A549 (cell line): ENCODE data around the gene CUL4A. TPM values are rescaled to one million over a fixed set of nuclear protein-coding genes. Genes with fewer than 3 reads are reported as not detected.
"Not testable (repeated sequence)": the region's sequence is repeated elsewhere in the genome, so short reads cannot be mapped to it uniquely, and the experiment has no call there.

Experiments used
- ATAC-seq, 2 experiments: fragments of 200-7000 bp in 1 of 2; fragments of >200 bp in 1 of 2; cut with Nextera tagmentation in 1 of 2; cut with Tn5 transposase in 1 of 2; 3 replicates each; pipeline versions ENCODE4 v1.8.0 to v1.9.1; 2018 to 2020; ENCODE audit warnings: mild to moderate bottlenecking in 1 of 2, moderate library complexity in 1 of 2
- CTCF ChIA-PET: fragments of 300-600 bp; sonication (Branson Sonifier 250); formaldehyde crosslinking; extraction: SDS; loops from one replicate; lab custom pipeline; 2021; ENCODE audit warnings: antibody characterized with exemption, inconsistent platforms; lab: Yijun Ruan, JAX
- POLR2A ChIA-PET: fragments of 350-600 bp; formaldehyde crosslinking; extraction: SDS; loops from one replicate; lab custom pipeline; 2021; ENCODE audit warnings: antibody characterized with exemption, inconsistent platforms; lab: Yijun Ruan, JAX
- DNase-seq, 2 experiments: peaks; one replicate each; pipeline versions ENCODE4 v3.0.0 to v3.0.0-alpha.2; 2011 to 2016; ENCODE audit warnings: low read depth in 1 of 2, low spot score in 1 of 2
- FAIRE-seq: peaks from 2 replicates; lab custom pipeline; 2011; peaks lifted over from hg19 to GRCh38; lab: Jason Lieb, UNC
- H3K27ac ChIP-seq, 2 experiments: fragments of >200 bp; sonication (Bioruptor Twin); formaldehyde crosslinking; 3 replicates each; pipeline ENCODE4 v1.5.1; 2016 to 2017
- H3K4me1 ChIP-seq: fragments of >200 bp; sonication (Bioruptor Twin); formaldehyde crosslinking; 3 replicates; pipeline ENCODE4 v1.6.1; 2016
- H3K4me2 ChIP-seq: fragments of >200 bp; sonication (Bioruptor Twin); formaldehyde crosslinking; 3 replicates; pipeline ENCODE4 v1.6.1; 2016
- H3K4me3 ChIP-seq: fragments of >200 bp; sonication (Bioruptor Twin); formaldehyde crosslinking; 3 replicates; pipeline ENCODE4 v1.5.1; 2016
- H3K9me3 ChIP-seq: fragments of >200 bp; sonication (Bioruptor Twin); formaldehyde crosslinking; 3 replicates; pipeline ENCODE4 v1.6.1; 2016
- BCL3 ChIP-seq: fragments of >200 bp; sonication (Bioruptor Twin); formaldehyde crosslinking; IDR thresholded peaks from 3 replicates; pipeline ENCODE4 v1.6.1; 2016
- CBX8 ChIP-seq: fragments of 200-600 bp; sonication (generic); IDR thresholded peaks from 2 replicates; pipeline ENCODE4 v1.6.1; 2016
- CHD4 ChIP-seq: fragments of 200-600 bp; sonication (generic); IDR thresholded peaks from 2 replicates; pipeline ENCODE4 v1.6.1; 2016; ENCODE audit warnings: antibody characterized with exemption, mild to moderate bottlenecking, borderline replicate concordance
- EHF ChIP-seq: fragments of 250-450 bp; sonication (Bioruptor Pico); IDR thresholded peaks from 2 replicates; pipeline ENCODE4 v1.5.0; 2020; ENCODE audit warnings: mild to moderate bottlenecking
- ELK1 ChIP-seq: fragments of 150-350 bp; IDR thresholded peaks from 2 replicates; pipeline ENCODE4 v1.6.1; 2014; ENCODE audit warnings: low read depth, mild to moderate bottlenecking, low read length
- EP300 ChIP-seq, 2 experiments: fragments of >200 bp; sonication (Bioruptor Twin); formaldehyde crosslinking; IDR thresholded peaks; 2 replicates in 1 of 2; 3 replicates in 1 of 2; pipeline ENCODE4 v1.6.1; 2016 to 2017
- ESRRA ChIP-seq: fragments of 150-350 bp; IDR thresholded peaks from 2 replicates; pipeline ENCODE4 v1.6.1; 2014; ENCODE audit warnings: mild to moderate bottlenecking, low read length, borderline replicate concordance
- HDAC2 ChIP-seq: fragments of 200-600 bp; sonication (generic); IDR thresholded peaks from 2 replicates; pipeline ENCODE4 v1.6.1; 2016
- HMGXB4 ChIP-seq: fragments of 250-450 bp; sonication (Bioruptor Pico); IDR thresholded peaks from 2 replicates; pipeline ENCODE4 v1.5.0; 2021; ENCODE audit warnings: mild to moderate bottlenecking, moderate library complexity, borderline replicate concordance
- HOXA7 ChIP-seq: fragments of 250-450 bp; sonication (Bioruptor Pico); IDR thresholded peaks from 2 replicates; pipeline ENCODE4 v1.5.0; 2020; ENCODE audit warnings: mild to moderate bottlenecking, moderate library complexity
- HOXB13 ChIP-seq: fragments of 250-450 bp; sonication (Bioruptor Pico); IDR thresholded peaks from 2 replicates; pipeline ENCODE4 v1.5.0; 2020; ENCODE audit warnings: low read depth, mild to moderate bottlenecking, moderate library complexity
- MAFK ChIP-seq: fragments of 450-650 bp; IDR thresholded peaks from 2 replicates; pipeline ENCODE4 v1.6.1; 2014; ENCODE audit not compliant: partially characterized antibody
- MAZ ChIP-seq: fragments of 150-350 bp; IDR thresholded peaks from 2 replicates; pipeline ENCODE4 v1.6.1; 2014; ENCODE audit warnings: antibody characterized with exemption, low read depth, low read length, borderline replicate concordance
- PBX3 ChIP-seq: IDR thresholded peaks from 2 replicates; pipeline ENCODE4 v1.6.1; 2012
- POLR2A ChIP-seq: IDR thresholded peaks from 2 replicates; pipeline ENCODE4 v1.6.1; 2012; ENCODE audit warnings: mild to moderate bottlenecking, low read length
- POLR2AphosphoS2 ChIP-seq: conservative IDR thresholded peaks from 2 replicates; pipeline ENCODE4 v1.6.1; 2012; ENCODE audit warnings: low read length, improper control_type of control experiment, inconsistent platforms
- RAD21 ChIP-seq, 2 experiments: fragments of >200 bp in 1 of 2; sonication (Bioruptor Twin) in 1 of 2; formaldehyde crosslinking in 1 of 2; IDR thresholded peaks in 1 of 2; conservative IDR thresholded peaks in 1 of 2; 2 replicates in 1 of 2; 3 replicates in 1 of 2; pipeline ENCODE4 v1.6.1; 2012 to 2018; ENCODE audit warnings: inconsistent platforms in 1 of 2
- RARB ChIP-seq: fragments of 250-450 bp; sonication (Bioruptor Pico); IDR thresholded peaks from 2 replicates; pipeline ENCODE4 v1.8.0; 2021; ENCODE audit warnings: mild to moderate bottlenecking, moderate library complexity
- REST ChIP-seq: fragments of 200-600 bp; sonication (generic); IDR thresholded peaks from 2 replicates; pipeline ENCODE4 v1.6.1; 2016; ENCODE audit warnings: antibody characterized with exemption, mild to moderate bottlenecking, moderate library complexity
- RFX5 ChIP-seq: fragments of 450-650 bp; IDR thresholded peaks from 2 replicates; pipeline ENCODE4 v1.7.1; 2014; ENCODE audit warnings: antibody characterized with exemption, mild to moderate bottlenecking, moderate library complexity
- TFCP2L1 ChIP-seq: fragments of 250-450 bp; sonication (Bioruptor Pico); IDR thresholded peaks from 2 replicates; pipeline ENCODE4 v1.5.0; 2021; ENCODE audit warnings: mild to moderate bottlenecking
- ZC3H11A ChIP-seq: fragments of 450-650 bp; IDR thresholded peaks from 2 replicates; pipeline ENCODE4 v1.6.1; 2014; ENCODE audit warnings: antibody characterized with exemption, mild to moderate bottlenecking
- ZFP36 ChIP-seq: fragments of 450-650 bp; IDR thresholded peaks from 2 replicates; pipeline ENCODE4 v1.6.1; 2014; ENCODE audit warnings: borderline replicate concordance; ENCODE audit not compliant: partially characterized antibody
- ZSCAN20 ChIP-seq: fragments of 250-450 bp; sonication (Bioruptor Pico); IDR thresholded peaks from 2 replicates; pipeline ENCODE4 v1.8.0; 2022; ENCODE audit warnings: mild to moderate bottlenecking, moderate library complexity
- WGBS: methylation state at CpG from one replicate; pipeline ENCODE4 v1.1.6; 2017; ENCODE audit errors: missing lambda C conversion rate; 5-methylcytosine and 5-hydroxymethylcytosine counted together
- polyA plus RNA-seq, 4 experiments: library from polyadenylated mRNA; depleted of rRNA in 3 of 4; stranded (reverse); fragments of >200 nt; fragmentation: RNase III in 1 of 4; extraction: RNeasy Plus Mini Kit Qiagen cat#74134 plus additional on column Dnase treatment in 1 of 4; gene quantifications; 2 replicates in 3 of 4; 3 replicates in 1 of 4; pipeline ENCODE4 v1.2.3, GENCODE V29; 2011 to 2017

The CUL4A gene
- polyA plus RNA-seq, 2 of the 4 experiments (the other 2 are of a cell fraction) = 49.6 to 55.4 TPM

- DNase-seq (no peak), ATAC-seq (no peak), FAIRE-seq (no peak)
- no peaks in the 10 kb centered on the region for H3K4me1 ChIP-seq
- TF ChIP-seq RFX5 (no peak), HMGXB4 (CRISPR knock-in tag) (no peak), EP300 (IDR thresholded peaks at IDR 0.05) (no peak), POLR2A (no peak), ESRRA (no peak), MAZ (no peak), ZSCAN20 (CRISPR knock-in tag) (no peak), EHF (CRISPR knock-in tag) (no peak), PBX3 (no peak), HDAC2 (no peak), TFCP2L1 (CRISPR knock-in tag) (no peak), RAD21 (conservative IDR thresholded peaks at IDR 0.05 in 1 of 2, IDR thresholded peaks at IDR 0.05 in 1 of 2) (no peak), ELK1 (no peak), CBX8 (no peak), ZC3H11A (no peak), ZFP36 (no peak), HOXB13 (CRISPR knock-in tag) (no peak)
- CTCF ChIA-PET = no interaction called here
- POLR2A ChIA-PET = no interaction called here
- no peak overlapping the region for H3K4me2 ChIP-seq
- H3K4me3 ChIP-seq = no peak overlapping the region
- H3K9me3 ChIP-seq = no peaks in the 10 kb centered on the region
- WGBS = 71% methylated on average over 13 of the region's 16 CpGs
- H3K27ac ChIP-seq = no peak overlapping the region
These were observed 48.0 kb upstream of the CUL4A start for GRCh38 chr13:113161433-113161832.

- H3K27ac ChIP-seq, CTCF ChIA-PET, POLR2A ChIA-PET, H3K4me1 ChIP-seq, ATAC-seq, DNase-seq, H3K9me3 ChIP-seq, H3K4me3 ChIP-seq, FAIRE-seq, H3K4me2 ChIP-seq: not testable (repeated sequence)
- no CpG with 5 or more reads among the region's 13 CpGs for WGBS
These were observed 47.4 kb upstream of the CUL4A start for GRCh38 chr13:113161975-113162374.

GRCh38 chr13:113162783-113163685 is 46.4 kb upstream of the CUL4A start:
- Histone ChIP-seq H3K4me2 (no peak overlapping the region), H3K4me1 (no peaks in the 10 kb centered on the region), H3K9me3 (no peaks in the 10 kb centered on the region), H3K27ac (no peak overlapping the region), H3K4me3 (no peak overlapping the region)
- peak; percentile 34 to 36; a peak in 4 of 6 replicates for ATAC-seq
- ChIA-PET POLR2A (no interaction called here), CTCF (no interaction called here)
- 70% methylated on average over 14 of the region's 25 CpGs for WGBS
- FAIRE-seq = no peak
- no peak for DNase-seq
- TF ChIP-seq POLR2AphosphoS2 = no peak
- no peak for TF ChIP-seq HOXA7
- no peak for TF ChIP-seq ZSCAN20 (CRISPR knock-in tag)
- TF ChIP-seq EP300 (IDR thresholded peaks at IDR 0.05) = no peak
- no peak for TF ChIP-seq RARB (CRISPR knock-in tag)
- TF ChIP-seq REST = no peak
- TF ChIP-seq CHD4 = no peak
- no peak for TF ChIP-seq BCL3
- no peak for TF ChIP-seq ZFP36
- TF ChIP-seq ESRRA = no peak
- no peak for TF ChIP-seq MAFK
- TF ChIP-seq ZC3H11A = no peak
